Stimulated activated memory B cell treated with anti-CD40 and anti-IgM and Interleukin-4, amounts not matched to agents 10 μg/mL and 1 μg/mL and 100 μg/mL, for 72 hours (primary cell): ENCODE measurements around the gene PARD3.
"Not testable (repeated sequence)": the region's sequence is repeated elsewhere in the genome, so short reads cannot be mapped to it uniquely, and the experiment has no call there.

ENCODE experiments used
- ATAC-seq: fragments of 150-1000 bp; cut with Tn5 transposase; 2 replicates; pipeline ENCODE4 v1.10.0; 2021
- H3K27ac Mint-ChIP-seq: one replicate; pipeline ENCODE4 v1.8.0; 2022; ENCODE audit warnings: mild to moderate bottlenecking, mixed read lengths
- H3K27me3 Mint-ChIP-seq: one replicate; pipeline ENCODE4 v1.8.0; 2022; ENCODE audit warnings: mixed read lengths
- H3K36me3 Mint-ChIP-seq: one replicate; pipeline ENCODE4 v1.8.0; 2022; ENCODE audit warnings: mixed read lengths
- H3K4me1 Mint-ChIP-seq: one replicate; pipeline ENCODE4 v1.8.0; 2022; ENCODE audit warnings: mixed read lengths
- H3K4me3 Mint-ChIP-seq: one replicate; pipeline ENCODE4 v1.8.0; 2022; ENCODE audit warnings: mild to moderate bottlenecking, moderate library complexity, mixed read lengths
- H3K9me3 Mint-ChIP-seq: one replicate; pipeline ENCODE4 v1.8.0; 2022; ENCODE audit warnings: mixed read lengths

The PARD3 gene

GRCh38 chr10:34081347-34081743, 733.8 kb downstream of the PARD3 start:
- H3K4me3 Mint-ChIP-seq, result no peak overlapping the region
- H3K4me1 Mint-ChIP-seq, result no peaks in the 10 kb centered on the region
- H3K36me3 Mint-ChIP-seq, result no peaks in the 10 kb centered on the region
- no peak overlapping the region for H3K27ac Mint-ChIP-seq
- H3K27me3 Mint-ChIP-seq, result no peaks in the 10 kb centered on the region
- ATAC-seq, result no peak
- peaks cover 8% of the 10 kb centered on the region for H3K9me3 Mint-ChIP-seq

GRCh38 chr10:34080485-34081346, 734.4 kb downstream of the PARD3 start:
- ATAC-seq, result no peak
- H3K4me1 Mint-ChIP-seq, result no peaks in the 10 kb centered on the region
- H3K27ac Mint-ChIP-seq, result no peak overlapping the region
- no peak overlapping the region for H3K4me3 Mint-ChIP-seq
- H3K27me3 Mint-ChIP-seq, result no peaks in the 10 kb centered on the region
- no peaks in the 10 kb centered on the region for H3K36me3 Mint-ChIP-seq
- peaks cover 5% of the 10 kb centered on the region for H3K9me3 Mint-ChIP-seq

DNA sequence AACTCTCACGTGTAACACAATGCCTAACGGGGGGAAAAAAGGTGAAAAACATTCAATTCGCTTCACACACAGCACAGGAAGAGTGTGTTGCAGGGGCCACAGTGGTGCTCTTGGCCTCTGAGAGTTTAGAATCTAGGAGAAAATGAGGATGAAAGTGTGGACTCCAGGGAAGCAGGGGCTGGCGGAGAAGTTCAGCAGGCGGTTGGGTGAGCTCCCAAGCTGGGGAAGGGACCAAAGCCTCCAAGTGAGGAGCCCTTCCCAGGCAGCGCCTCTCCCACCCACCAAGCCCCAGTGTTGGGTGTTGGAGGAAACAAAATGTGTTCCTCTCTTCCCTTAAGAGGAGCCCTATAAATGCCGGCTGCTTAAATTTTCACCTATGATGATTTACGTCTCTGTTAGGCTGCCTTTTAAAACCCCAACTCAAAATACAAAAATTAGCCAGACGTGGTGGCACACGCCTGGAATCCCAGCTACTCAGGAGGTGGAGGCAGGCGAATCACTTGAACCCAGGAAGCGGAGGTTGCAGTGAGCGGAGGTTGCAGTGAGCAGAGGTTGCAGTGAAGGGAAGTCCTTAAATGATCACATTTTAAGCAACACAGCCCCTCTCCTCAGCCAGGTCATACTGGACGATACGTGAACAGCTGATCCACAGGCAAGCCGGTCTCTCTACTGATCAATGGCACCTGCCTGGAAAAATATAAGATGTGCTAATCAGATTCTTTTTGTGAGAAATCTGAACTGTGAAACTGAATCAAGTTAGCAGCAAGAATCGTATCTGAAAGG, 735.2 kb downstream of the PARD3 start:
- no peak for ATAC-seq
- Mint-ChIP-seq H3K27me3 (no peaks in the 10 kb centered on the region), H3K4me3 (no peak overlapping the region), H3K4me1 (no peaks in the 10 kb centered on the region), H3K36me3 (no peaks in the 10 kb centered on the region), H3K9me3 (peaks cover 5% of the 10 kb centered on the region), H3K27ac (no peak overlapping the region)

DNA sequence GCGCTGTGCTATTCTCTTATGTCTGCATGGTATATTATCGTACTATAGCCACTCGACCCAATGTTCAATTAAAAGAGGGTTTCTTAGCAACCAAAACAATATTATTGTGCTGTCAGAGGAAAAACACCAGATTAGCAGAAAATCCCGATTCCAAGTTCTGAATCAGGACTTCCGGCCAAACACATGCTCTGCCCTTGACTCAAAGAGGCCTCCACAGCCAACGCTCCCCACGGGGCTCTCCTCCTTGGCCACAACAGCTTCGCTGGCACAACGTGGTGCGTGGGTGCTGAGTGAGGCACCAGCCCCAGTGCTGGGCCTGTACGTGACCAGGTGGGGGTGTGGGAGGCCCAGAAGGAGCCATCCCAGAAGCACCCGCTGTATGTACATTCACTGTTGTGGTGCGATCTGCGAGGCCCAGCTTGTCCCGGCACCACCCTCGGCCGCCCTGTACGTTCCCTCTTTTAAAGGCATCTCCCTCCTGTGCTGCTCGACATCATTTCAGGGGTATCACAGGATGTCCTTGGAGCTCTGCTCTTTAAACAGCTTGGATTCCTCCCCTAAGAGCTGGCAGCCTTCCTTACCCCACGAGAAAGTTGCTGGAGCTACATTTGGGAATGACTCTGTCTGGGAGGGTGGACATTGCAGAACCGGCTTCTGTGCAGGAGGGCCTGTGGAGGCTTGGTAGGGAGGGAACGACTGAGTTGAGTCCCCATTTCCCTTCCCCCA, 736.2 kb downstream of the PARD3 start:
- H3K9me3 Mint-ChIP-seq, result peaks cover 6% of the 10 kb centered on the region
- ATAC-seq, result no peak
- H3K4me1 Mint-ChIP-seq, result no peaks in the 10 kb centered on the region
- no peak overlapping the region for H3K4me3 Mint-ChIP-seq
- H3K36me3 Mint-ChIP-seq, result no peaks in the 10 kb centered on the region
- H3K27me3 Mint-ChIP-seq, result no peaks in the 10 kb centered on the region
- no peak overlapping the region for H3K27ac Mint-ChIP-seq

GRCh38 chr10:34078017-34078744, 736.9 kb downstream of the PARD3 start:
- no peaks in the 10 kb centered on the region for H3K27me3 Mint-ChIP-seq
- H3K9me3 Mint-ChIP-seq, result peaks cover 5% of the 10 kb centered on the region
- H3K4me3 Mint-ChIP-seq, result no peak overlapping the region
- ATAC-seq, result no peak
- H3K27ac Mint-ChIP-seq, result no peak overlapping the region
- no peaks in the 10 kb centered on the region for H3K4me1 Mint-ChIP-seq
- no peaks in the 10 kb centered on the region for H3K36me3 Mint-ChIP-seq

- Mint-ChIP-seq H3K27me3 (no peaks in the 10 kb centered on the region), H3K4me1 (no peaks in the 10 kb centered on the region), H3K36me3 (no peaks in the 10 kb centered on the region), H3K27ac (no peak overlapping the region), H3K4me3 (no peak overlapping the region), H3K9me3 (peaks cover 10% of the 10 kb centered on the region)
- ATAC-seq, result no peak
These were observed 738.7 kb downstream of the PARD3 start for GRCh38 chr10:34076443-34076842.

- Mint-ChIP-seq H3K27ac (no peak overlapping the region), H3K36me3 (no peaks in the 10 kb centered on the region), H3K9me3 (peaks cover 10% of the 10 kb centered on the region), H3K4me1 (no peaks in the 10 kb centered on the region), H3K27me3 (no peaks in the 10 kb centered on the region), H3K4me3 (no peak overlapping the region)
- ATAC-seq, result peak; percentile 39
These were observed 739.7 kb downstream of the PARD3 start for GRCh38 chr10:34075254-34075926.

DNA sequence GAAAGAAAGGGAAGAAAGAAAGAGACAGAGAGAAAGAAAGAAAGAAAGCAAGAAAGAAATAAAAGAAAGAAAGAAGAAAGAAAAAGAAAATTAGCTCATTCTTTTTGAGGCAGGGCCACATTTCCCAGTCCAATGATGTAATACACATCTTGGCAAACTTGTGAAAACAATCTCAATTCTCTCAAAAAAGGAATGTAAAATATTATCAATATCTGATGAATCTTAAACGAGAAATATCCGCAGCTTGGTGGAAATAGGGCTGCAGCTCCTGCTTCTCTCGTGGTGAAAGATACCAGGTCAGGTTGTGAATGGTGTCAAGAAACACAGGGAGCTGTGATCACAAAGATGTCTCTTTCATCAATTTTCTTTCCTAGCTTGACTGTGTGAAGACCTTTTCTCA, 741.0 kb downstream of the PARD3 start:
- H3K27ac Mint-ChIP-seq, result no peak overlapping the region

DNA sequence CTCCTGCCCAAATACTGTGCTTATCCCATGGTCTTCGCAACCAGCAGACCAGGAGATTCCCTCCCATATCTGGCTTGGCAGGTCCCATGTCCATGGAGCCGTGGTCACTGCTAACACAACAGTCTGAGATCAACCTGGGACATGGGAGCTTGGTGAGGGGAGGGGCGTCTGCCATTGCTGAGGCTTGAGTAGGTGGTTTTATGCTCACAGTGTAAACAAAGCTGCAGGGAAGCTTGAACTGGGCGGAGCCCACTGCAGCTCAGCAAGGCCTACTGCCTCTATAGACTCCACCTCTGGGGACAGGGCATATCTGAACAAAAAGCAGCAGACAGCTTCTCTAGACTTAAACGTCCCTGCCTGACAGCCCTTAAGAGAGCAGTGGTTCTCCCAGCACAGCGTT, 747.4 kb downstream of the PARD3 start:
- H3K4me3 Mint-ChIP-seq, H3K4me1 Mint-ChIP-seq, H3K27ac Mint-ChIP-seq, ATAC-seq, H3K36me3 Mint-ChIP-seq, H3K27me3 Mint-ChIP-seq: not testable (repeated sequence)
- peaks cover 14% of the 10 kb centered on the region for H3K9me3 Mint-ChIP-seq

More for the DNA sequence above, 741.0 kb downstream of the PARD3 start:
- Mint-ChIP-seq H3K4me1 (no peaks in the 10 kb centered on the region), H3K4me3 (no peak overlapping the region), H3K9me3 (peaks cover 12% of the 10 kb centered on the region), H3K27me3 (no peaks in the 10 kb centered on the region), H3K36me3 (no peaks in the 10 kb centered on the region)
- no peak for ATAC-seq

- H3K27me3 Mint-ChIP-seq, result no peaks in the 10 kb centered on the region
- no peak overlapping the region for H3K27ac Mint-ChIP-seq
- H3K4me3 Mint-ChIP-seq, result no peak overlapping the region
- ATAC-seq, result no peak
- H3K36me3 Mint-ChIP-seq, result no peaks in the 10 kb centered on the region
- H3K4me1 Mint-ChIP-seq, result no peaks in the 10 kb centered on the region
- H3K9me3 Mint-ChIP-seq, result peaks cover 12% of the 10 kb centered on the region
These were observed 751.5 kb downstream of the PARD3 start for GRCh38 chr10:34063592-34063991.

GRCh38 chr10:34061841-34062240, 753.3 kb downstream of the PARD3 start:
- H3K4me3 Mint-ChIP-seq, result no peak overlapping the region

More at GRCh38 chr10:34061841-34062240, 753.3 kb downstream of the PARD3 start:
- Mint-ChIP-seq H3K9me3 (peaks cover 12% of the 10 kb centered on the region), H3K4me1 (no peaks in the 10 kb centered on the region), H3K27ac (no peak overlapping the region), H3K36me3 (no peaks in the 10 kb centered on the region), H3K27me3 (no peaks in the 10 kb centered on the region)
- no peak for ATAC-seq
